HG03045 (cell line): ENCODE results near the gene ARHGEF7.

Experiments used
- ATAC-seq: cut with Tn5 transposase; IDR thresholded peaks from one replicate; pipeline ENCODE4 v1.9.1; 2021; ENCODE audit warnings: mild to moderate bottlenecking, moderate library complexity; ENCODE audit not compliant: unreplicated experiment

Gene ARHGEF7

GRCh38 chr13:111270765-111271698 lies 155.9 kb downstream of the ARHGEF7 start:
- ATAC-seq, result no peak

GRCh38 chr13:111272117-111272516 lies 157.0 kb downstream of the ARHGEF7 start:
- no peak for ATAC-seq

GRCh38 chr13:111275382-111275781 lies 160.3 kb downstream of the ARHGEF7 start:
- no peak for ATAC-seq

GRCh38 chr13:111275995-111276618 lies 161.0 kb downstream of the ARHGEF7 start:
- no peak for ATAC-seq

GRCh38 chr13:111278258-111278657 lies 163.1 kb downstream of the ARHGEF7 start:
- ATAC-seq, result no peak

GRCh38 chr13:111278743-111279652 lies 163.9 kb downstream of the ARHGEF7 start:
- no peak for ATAC-seq

GRCh38 chr13:111280226-111280625 lies 165.1 kb downstream of the ARHGEF7 start:
- ATAC-seq, result no peak

- no peak for ATAC-seq
Measured at GRCh38 chr13:111280681-111281585, 165.8 kb downstream of the ARHGEF7 start.

- no peak for ATAC-seq
Measured at GRCh38 chr13:111281751-111282311, 166.7 kb downstream of the ARHGEF7 start.

GRCh38 chr13:111282425-111282824 lies 167.3 kb downstream of the ARHGEF7 start:
- ATAC-seq, result no peak

- no peak for ATAC-seq
Measured at GRCh38 chr13:111282997-111283396, 167.9 kb downstream of the ARHGEF7 start.

GRCh38 chr13:111283457-111283856 lies 168.3 kb downstream of the ARHGEF7 start:
- ATAC-seq, result no peak

GRCh38 chr13:111283991-111284390 lies 168.9 kb downstream of the ARHGEF7 start:
- ATAC-seq, result no peak

- no peak for ATAC-seq
Measured at GRCh38 chr13:111284565-111284964, 169.5 kb downstream of the ARHGEF7 start.

- no peak for ATAC-seq
Measured at GRCh38 chr13:111286162-111286561, 171.1 kb downstream of the ARHGEF7 start.

- ATAC-seq, result no peak
Measured at GRCh38 chr13:111286749-111287148, 171.6 kb downstream of the ARHGEF7 start.

GRCh38 chr13:111287201-111287600 lies 172.1 kb downstream of the ARHGEF7 start:
- no peak for ATAC-seq

- ATAC-seq, result no peak
Measured at GRCh38 chr13:111288276-111288675, 173.2 kb downstream of the ARHGEF7 start.

GRCh38 chr13:111289251-111289650 lies 174.1 kb downstream of the ARHGEF7 start:
- ATAC-seq, result no peak

- ATAC-seq, result no peak
Measured at GRCh38 chr13:111291908-111292307, 176.8 kb downstream of the ARHGEF7 start.
